Left ventricle myocardium inferior (tissue), 1 donor: ENCODE measurements around the gene IMPA2. TPM values are rescaled to one million over a fixed set of nuclear protein-coding genes. Genes with fewer than 3 reads are reported as not detected.
A peak's percentile ranks its signal among the peaks of the same experiment; 100 is the strongest.

Experiments used
- DNase-seq: peaks from one replicate; pipeline ENCODE4 v3.0.0-alpha.2; 2020
- H3K27ac ChIP-seq: fragments of 200-600 bp; replicated peaks from 2 replicates; pipeline ENCODE4 v1.8.0; 2021
- H3K27me3 ChIP-seq: fragments of 200-600 bp; 2 replicates; pipeline ENCODE4 v1.8.0; 2021; ENCODE audit warnings: low read depth
- H3K36me3 ChIP-seq: fragments of 200-600 bp; 2 replicates; pipeline ENCODE4 v1.8.0; 2021
- H3K4me1 ChIP-seq: fragments of 200-600 bp; 2 replicates; pipeline ENCODE4 v1.8.0; 2021
- H3K4me3 ChIP-seq: fragments of 200-600 bp; 2 replicates; pipeline ENCODE4 v1.8.0; 2021; ENCODE audit warnings: mild to moderate bottlenecking, moderate library complexity
- H3K9me3 ChIP-seq: fragments of 200-600 bp; replicated peaks from 2 replicates; pipeline ENCODE4 v1.8.0; 2021
- intact Hi-C: fragments of 100-400 bp; cut with micrococcal nuclease; formaldehyde crosslinking; loops from one replicate; pipeline ENCODE4 v1.11.0; 2022
- total RNA-seq: library from RNA; stranded (reverse); fragmentation: NEBNext Ultra II Directional; extraction: Animal tissue kit (Norgen Biotek cat#: 25700); gene quantifications from one replicate; pipeline ENCODE4 v1.2.1, GENCODE V29; 2021
- TF ChIP-seq, protein P1 (sequence below): fragments of 200-600 bp; IDR thresholded peaks from 2 replicates; pipeline ENCODE4 v1.8.0; 2021; ENCODE audit warnings: antibody characterized with exemption, mild to moderate bottlenecking, borderline replicate concordance
- donor health status: DM: no; HTN: yes; CAD: no; lungs with severe emphysema.

IMPA2 gene
- total RNA-seq, 1 donor from 2014 or later, result 51.5 TPM

DNA sequence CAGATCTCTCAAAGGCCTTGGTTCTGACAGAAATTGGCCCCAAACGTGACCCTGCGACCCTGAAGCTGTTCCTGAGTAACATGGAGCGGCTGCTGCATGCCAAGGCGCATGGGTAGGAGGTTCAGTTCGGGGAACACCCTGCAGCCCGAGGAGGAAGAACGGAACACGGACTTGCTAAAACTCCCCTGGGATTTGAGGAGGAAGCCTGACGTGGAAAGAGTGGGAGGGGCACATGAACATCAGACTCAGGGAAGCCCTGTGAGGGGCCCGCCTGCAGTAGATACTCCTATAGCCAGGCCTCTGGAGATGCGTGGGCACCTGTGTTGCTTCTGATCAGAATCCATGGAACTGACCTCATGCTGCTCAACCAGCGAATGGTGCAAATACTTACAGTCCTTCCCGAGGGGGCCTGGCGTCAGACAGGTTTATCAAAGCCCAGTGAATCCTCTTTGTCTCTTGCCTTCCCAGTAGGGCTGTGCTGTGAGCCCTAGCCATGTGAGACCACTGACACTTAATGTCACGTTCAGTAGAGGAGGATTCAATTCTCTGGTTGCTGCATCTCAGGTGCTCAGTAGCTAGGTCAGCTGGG is 46.8 kb downstream of the IMPA2 start:
- H3K4me3 ChIP-seq, result no peak overlapping the region
- H3K27me3 ChIP-seq, result no peaks in the 10 kb centered on the region
- TF ChIP-seq, protein P1, sequence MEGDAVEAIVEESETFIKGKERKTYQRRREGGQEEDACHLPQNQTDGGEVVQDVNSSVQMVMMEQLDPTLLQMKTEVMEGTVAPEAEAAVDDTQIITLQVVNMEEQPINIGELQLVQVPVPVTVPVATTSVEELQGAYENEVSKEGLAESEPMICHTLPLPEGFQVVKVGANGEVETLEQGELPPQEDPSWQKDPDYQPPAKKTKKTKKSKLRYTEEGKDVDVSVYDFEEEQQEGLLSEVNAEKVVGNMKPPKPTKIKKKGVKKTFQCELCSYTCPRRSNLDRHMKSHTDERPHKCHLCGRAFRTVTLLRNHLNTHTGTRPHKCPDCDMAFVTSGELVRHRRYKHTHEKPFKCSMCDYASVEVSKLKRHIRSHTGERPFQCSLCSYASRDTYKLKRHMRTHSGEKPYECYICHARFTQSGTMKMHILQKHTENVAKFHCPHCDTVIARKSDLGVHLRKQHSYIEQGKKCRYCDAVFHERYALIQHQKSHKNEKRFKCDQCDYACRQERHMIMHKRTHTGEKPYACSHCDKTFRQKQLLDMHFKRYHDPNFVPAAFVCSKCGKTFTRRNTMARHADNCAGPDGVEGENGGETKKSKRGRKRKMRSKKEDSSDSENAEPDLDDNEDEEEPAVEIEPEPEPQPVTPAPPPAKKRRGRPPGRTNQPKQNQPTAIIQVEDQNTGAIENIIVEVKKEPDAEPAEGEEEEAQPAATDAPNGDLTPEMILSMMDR, result no peak
- peak overlapping the region; percentile 87 for H3K27ac ChIP-seq
- H3K9me3 ChIP-seq, result no peaks in the 10 kb centered on the region
- DNase-seq, result no peak
- H3K36me3 ChIP-seq, result peaks cover 30% of the 10 kb centered on the region
- peaks cover 33% of the 10 kb centered on the region for H3K4me1 ChIP-seq
- intact Hi-C loops, result no loop called here

DNA sequence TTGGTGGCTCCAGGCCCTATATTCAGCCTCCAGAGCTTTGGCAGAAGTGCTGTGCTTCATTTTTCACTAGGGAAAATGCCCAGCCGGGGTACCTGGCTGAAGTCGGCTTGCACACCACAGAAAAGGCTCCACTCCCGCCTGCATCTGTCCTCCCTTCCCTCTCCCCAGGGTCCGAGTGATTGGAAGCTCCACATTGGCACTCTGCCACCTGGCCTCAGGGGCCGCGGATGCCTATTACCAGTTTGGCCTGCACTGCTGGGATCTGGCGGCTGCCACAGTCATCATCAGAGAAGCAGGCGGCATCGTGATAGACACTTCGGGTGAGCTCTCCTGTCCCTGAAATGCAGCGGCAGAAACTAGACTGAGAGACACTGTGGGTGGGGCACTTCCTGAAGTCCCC is 47.4 kb downstream of the IMPA2 start:
- Histone ChIP-seq H3K4me1 (peaks cover 33% of the 10 kb centered on the region), H3K27me3 (no peaks in the 10 kb centered on the region), H3K27ac (peak overlapping the region; percentile 87), H3K36me3 (peaks cover 32% of the 10 kb centered on the region), H3K4me3 (no peak overlapping the region), H3K9me3 (no peaks in the 10 kb centered on the region)
- intact Hi-C loops, result no loop called here
- TF ChIP-seq, protein P1, result no peak
- no peak for DNase-seq

DNA sequence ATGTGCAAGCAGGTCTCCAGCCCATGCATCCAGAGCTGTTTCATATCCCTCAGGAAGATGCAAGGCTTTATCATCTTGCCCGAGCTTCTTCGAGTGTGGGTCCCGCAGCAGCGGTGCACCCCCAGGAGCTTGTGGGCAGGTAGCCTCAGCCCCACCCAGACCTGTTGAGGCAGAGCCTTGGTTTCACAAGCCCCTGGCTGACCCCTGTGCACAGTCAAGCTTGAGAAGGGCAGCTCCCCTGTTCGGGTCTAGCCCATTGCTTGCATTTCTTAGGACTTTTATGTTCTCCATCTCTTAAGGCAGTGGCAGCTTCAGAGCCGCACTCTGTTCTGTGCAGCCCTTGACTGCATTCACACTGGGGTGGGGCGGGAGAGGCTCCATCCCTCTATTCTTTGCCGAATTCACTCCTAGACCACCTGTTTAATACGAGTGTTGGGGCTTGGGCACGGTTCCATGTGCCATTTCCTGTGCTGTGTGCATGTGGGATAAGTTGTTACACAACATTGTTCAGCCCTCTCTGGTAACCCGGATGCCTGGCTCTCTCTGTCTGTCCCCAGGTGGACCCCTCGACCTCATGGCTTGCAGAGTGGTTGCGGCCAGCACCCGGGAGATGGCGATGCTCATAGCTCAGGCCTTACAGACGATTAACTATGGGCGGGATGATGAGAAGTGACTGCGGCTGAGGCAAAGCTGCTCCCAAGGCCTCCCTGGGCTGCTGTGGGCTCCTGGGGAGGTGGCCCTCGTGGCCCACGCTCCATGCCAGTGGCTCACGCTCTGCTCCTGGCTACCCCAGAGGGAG is 48.7 kb downstream of the IMPA2 start:
- TF ChIP-seq, protein P1, result no peak
- intact Hi-C loops, result no loop called here
- Histone ChIP-seq H3K36me3 (peaks cover 32% of the 10 kb centered on the region), H3K27ac (peak overlapping the region; percentile 61), H3K4me1 (peaks cover 33% of the 10 kb centered on the region), H3K9me3 (no peaks in the 10 kb centered on the region), H3K27me3 (no peaks in the 10 kb centered on the region), H3K4me3 (no peak overlapping the region)
- no peak for DNase-seq

DNA sequence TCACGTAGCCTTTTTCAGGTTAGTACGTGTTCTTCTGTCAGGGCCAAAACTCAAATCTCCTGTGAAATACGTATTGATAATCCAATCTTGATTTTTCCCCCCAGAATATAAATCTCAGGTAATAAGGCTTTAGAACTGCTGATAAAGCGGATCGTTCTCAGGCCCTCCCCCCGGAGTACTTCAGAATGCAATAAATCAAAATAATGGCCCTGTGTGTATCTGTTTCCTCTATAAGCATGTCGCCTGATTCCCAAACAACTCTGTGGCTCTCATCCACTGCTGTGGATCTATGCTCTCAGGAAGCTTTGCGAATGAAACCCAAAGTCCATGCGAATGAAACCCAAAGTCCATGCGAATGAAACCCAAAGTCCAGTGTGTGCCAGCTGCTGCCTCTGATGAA is 49.4 kb downstream of the IMPA2 start:
- intact Hi-C loops, result no loop called here
- peaks cover 33% of the 10 kb centered on the region for H3K4me1 ChIP-seq
- H3K27me3 ChIP-seq, result no peaks in the 10 kb centered on the region
- no peak for DNase-seq
- TF ChIP-seq, protein P1, result no peak
- no peak overlapping the region for H3K4me3 ChIP-seq
- peaks cover 32% of the 10 kb centered on the region for H3K36me3 ChIP-seq
- no peaks in the 10 kb centered on the region for H3K9me3 ChIP-seq
- peak overlapping the region; percentile 61 for H3K27ac ChIP-seq

DNA sequence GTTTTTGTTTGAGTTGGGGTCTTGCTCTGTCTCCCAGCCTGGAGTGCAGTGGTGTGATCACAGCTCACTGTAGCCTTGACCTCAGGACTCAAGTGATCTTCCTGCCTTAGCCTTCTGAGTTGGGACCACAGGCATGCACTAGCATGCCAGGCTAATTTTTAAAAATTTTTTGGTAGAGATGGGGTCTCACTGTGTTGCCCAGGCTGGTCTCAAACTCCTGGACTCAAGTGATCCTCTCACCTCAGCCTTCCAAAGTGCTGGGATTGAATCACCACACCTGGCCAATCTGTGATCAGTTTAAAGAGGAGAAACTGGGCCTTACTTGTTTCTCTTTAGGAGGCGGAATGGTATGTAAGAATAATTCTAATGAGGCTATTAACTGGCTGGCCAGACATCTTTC is 49.9 kb downstream of the IMPA2 start:
- intact Hi-C loops, result no loop called here
- Histone ChIP-seq H3K27me3 (no peaks in the 10 kb centered on the region), H3K36me3 (peaks cover 32% of the 10 kb centered on the region), H3K4me1 (peaks cover 33% of the 10 kb centered on the region), H3K27ac (peak overlapping the region; percentile 61), H3K4me3 (no peak overlapping the region), H3K9me3 (no peaks in the 10 kb centered on the region)
- TF ChIP-seq, protein P1, result no peak
- no peak for DNase-seq
